HG03432 (cell line): ENCODE results near the gene DTD2.
"Not testable (repeated sequence)": the region's sequence is repeated elsewhere in the genome, so short reads cannot be mapped to it uniquely, and the experiment has no call there.

ENCODE experiments used
- ATAC-seq: cut with Tn5 transposase; IDR thresholded peaks from one replicate; pipeline ENCODE4 v1.9.1; 2021; ENCODE audit warnings: mild to moderate bottlenecking, moderate library complexity; ENCODE audit not compliant: unreplicated experiment

The DTD2 gene

DNA sequence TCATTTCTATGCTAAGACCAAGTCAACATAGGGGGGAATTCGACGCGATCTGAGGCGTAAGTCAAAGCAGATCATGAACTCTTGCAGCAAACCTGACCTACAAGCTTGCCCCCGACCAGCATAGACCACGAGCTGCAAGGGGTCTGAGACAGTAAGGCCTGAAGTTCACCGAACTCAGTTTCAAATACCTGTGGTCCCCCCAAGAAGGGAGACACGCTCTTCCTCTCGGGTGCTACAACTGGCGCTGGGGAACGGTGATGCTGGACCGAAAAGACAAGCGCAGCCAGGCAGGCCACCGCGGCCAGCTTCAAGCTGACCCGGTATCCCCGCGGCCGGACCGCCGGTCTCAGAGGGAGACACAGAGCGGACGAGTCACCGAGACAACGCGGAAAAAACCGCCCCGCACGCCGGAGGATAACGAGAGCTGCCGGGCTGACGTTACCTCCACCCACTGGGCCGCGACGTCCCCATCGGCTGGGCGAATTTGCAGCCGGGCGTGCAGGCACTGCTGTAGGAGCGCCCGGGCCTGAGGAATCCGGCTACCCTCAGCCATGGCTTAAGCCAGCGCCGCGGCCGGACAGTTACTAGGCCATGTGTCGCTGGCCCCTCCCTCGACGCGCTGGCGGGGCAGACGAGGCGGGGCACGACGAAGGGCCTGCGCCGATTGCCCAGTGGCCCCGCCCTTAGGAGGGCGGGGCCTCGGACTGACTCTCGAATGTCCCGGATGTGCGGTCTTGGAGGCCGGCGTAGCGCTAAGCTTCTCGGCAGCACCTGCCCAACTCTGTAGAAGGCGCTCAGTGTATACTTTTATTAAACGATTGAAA lies at the start of gene DTD2:
Gene DTD2, minus strand, starts transcription at position 666 of the 824 bp plus-strand sequence. Its CDS starts 113 bp downstream, at position 553.
- peak; percentile 99 for ATAC-seq

DNA sequence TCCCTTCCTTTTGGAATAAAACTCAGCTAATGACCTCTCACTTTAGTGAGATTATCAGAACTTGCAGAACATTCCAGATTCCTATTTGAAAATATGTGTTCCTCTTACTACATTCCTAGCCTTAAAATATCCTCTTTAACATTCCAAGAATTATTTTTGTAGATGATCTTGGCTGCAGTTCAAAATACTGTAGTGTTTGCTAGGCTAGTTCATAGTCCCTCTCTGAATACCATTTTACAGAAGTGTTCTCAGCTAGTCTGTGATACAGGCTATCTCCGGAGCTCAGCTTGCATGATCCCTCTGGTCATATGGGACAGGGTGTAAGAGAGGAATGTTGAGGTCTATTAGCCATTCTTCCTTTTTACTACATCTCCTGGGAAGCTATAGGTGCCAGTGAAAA lies 48.1 kb upstream of the DTD2 start:
- no peak for ATAC-seq

DNA sequence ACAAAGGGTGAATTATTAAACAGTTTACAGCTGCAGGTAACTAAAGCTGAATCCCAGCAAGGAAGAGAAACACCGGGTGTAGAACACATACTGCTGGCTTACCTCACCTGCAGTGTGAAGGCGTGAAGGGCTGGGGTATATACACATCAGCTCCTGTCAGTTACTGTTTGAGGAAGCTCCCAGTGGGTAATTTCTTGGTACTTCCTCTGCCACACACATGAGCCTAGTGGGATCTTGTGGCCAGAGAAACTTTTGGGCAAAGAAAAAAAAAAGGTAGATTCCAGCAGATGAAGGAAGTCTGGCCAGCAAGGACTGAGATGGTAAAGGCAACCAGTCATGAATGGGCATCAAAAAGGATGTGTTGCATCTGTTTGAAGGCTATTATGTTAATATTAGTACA lies 44.6 kb upstream of the DTD2 start:
- ATAC-seq, result no peak

DNA sequence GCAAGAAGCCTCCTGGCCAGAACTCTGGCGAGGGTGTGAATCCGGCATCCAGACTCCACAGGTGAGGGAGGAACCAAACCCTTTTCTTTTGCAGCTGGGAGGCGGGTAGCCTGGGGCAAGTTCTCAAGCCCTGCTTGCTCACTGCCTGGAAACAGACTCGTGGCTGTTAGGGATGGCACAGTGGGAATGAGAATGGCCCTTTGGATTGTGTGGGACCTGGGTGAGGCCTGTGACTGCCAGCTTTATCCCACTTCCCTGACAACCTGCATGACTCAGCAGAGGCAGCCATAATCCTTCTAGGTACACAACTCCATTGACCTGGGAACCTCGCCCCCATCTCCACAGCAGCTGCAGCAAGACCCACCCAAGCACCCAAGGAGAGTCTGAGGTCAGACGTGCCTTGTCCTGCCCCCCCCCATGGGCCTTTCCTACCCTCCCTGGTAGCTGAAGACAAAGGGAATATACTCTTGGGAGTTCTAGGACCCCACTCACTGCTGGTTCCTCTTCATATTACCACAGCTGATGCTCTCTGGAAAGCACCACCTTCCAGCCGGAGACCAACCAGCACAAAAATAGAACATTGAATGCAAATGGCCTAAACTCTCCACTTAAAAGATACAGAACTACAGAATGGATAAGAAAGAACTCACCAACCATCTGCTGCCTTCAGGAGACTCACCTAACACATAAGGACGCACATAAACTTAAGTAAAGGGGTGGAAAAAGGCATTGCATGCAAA lies 35.6 kb upstream of the DTD2 start:
- ATAC-seq, result no peak

DNA sequence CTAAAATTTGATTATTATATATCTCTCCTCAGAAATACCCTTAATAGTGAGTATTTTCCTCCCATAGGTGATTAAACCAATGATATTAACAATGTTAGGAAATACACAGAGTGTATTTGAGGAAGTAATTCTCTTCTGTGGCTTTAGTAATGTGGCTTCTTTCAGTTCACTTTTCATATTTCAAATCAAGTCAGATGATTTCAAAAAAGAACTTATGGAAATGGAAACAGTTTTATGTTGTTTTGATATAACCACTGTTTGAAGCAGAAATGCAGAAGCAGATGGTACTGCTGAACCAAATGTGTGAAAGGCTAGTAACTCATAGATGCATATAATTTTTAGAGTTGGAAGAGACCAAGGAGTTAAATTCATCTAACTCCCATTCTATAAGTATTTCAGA lies 32.4 kb upstream of the DTD2 start:
- ATAC-seq, result peak; percentile 55

DNA sequence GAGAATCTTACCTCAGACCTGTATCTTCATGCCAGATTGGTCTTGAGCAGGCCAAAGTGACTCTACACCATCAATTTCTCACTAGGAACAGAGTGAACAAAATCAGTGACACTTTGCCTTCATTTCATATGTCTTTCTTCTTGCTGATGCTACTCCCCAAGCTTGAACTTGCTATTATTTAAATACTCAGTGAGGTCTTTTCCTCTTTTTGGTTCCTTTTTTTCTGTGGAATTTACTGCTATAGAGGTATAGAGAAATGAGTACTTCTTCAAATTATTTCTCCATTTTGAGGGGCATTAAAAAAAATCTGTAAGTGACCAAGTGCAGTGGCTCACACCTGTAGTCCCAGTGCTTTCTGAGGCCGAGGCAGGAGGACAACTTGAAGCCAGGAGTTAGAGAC lies 30.6 kb upstream of the DTD2 start, which contains the start of gene GPR33:
Gene GPR33, minus strand, starts transcription at position 154 of the 400 bp plus-strand sequence. CDS start 4,074 bp downstream, outside the sequence.
- ATAC-seq, result no peak

DNA sequence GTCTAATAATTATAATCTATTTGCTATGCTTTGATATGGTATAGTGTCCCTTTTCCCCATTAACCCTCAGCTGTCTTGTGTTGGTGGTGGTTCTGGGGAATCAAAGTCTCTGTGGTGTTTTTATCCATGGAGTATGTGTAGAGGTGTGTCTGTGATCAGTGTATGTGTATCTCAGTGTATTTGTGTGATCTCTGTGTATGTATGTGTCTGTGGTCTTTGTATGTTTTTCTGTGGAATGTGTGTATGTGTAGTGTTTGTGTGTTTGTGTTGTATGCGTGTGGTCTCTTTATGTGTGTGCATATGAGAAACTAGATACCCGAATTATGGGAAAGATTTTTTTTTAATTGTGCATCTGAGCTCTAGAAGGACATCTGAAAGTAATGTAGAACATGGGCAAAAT lies 29.5 kb upstream of the DTD2 start:
- no peak for ATAC-seq

DNA sequence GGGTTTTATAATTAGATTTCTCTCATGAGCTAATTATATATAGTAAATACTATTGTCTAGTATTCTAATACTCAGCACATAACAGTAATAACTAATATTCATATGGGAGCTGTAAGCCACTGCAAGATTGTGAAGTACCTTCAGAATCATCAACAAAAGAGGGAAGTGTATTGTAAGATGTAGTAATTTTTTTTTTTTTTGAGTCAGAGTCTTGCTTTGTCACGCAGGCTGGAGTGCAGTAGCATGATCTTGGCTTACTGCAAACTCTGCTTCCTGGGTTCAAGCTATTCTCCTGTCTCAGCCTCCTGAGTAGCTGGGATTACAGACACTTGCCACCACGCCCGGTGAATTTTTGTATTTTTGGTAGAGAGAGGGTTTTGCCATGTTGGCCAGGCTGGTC lies 27.4 kb upstream of the DTD2 start:
- no peak for ATAC-seq

DNA sequence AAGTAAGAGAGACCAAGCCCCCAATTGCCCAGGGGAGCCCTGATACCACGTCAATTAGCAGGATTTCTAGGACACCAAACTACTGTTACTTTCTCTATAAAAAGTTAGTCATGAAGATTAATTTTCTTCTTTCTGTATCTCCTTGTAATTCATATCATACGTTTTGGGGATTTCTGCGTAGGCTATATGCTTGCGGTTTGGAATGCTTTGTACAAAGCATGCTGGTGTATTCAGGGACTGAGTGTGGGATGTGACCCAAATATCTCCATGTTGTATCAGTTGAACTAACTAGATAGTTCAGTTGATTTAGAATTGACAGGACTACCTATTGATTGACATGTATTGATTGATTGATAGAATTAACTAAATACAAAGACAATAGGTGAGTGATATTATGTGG lies 22.9 kb upstream of the DTD2 start:
- ATAC-seq, result no peak

DNA sequence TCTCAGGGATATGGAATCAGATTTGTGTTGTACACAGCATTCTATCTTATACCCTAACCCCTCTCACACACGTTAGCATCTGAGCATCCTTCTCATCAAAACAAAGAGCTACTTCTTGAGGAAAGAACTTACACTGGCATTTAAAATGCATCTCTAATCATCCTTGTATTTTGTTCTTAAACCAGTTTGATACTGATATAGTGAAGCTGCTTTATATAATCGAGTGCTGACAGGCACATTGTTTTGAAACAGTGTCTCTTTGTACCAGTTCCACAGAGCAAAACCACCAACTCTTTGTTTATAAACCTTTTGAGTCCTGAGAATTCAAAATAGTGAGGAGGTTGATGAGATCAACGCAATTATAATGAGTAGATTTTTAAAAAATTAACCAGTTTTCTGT lies 21.7 kb upstream of the DTD2 start:
- ATAC-seq, result no peak

DNA sequence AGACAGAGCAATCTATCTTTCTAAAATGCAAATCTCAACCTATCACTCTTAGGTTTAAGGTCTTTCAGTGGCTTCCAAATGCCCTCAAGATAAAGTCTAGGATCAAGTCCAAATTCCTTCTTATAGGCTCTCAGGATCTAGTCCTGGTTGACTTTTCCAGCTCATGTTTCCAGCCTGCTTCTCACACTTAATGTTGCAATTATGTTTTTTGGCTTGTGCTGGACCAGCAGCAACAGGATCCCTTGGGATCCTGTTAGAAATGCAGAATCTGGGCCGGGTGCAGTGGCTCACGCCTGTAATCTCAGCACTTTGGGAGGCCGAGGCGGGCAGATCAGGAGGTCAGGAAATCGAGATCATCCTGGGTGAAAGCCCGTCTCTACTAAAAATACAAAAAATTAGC lies 19.9 kb upstream of the DTD2 start:
- no peak for ATAC-seq

DNA sequence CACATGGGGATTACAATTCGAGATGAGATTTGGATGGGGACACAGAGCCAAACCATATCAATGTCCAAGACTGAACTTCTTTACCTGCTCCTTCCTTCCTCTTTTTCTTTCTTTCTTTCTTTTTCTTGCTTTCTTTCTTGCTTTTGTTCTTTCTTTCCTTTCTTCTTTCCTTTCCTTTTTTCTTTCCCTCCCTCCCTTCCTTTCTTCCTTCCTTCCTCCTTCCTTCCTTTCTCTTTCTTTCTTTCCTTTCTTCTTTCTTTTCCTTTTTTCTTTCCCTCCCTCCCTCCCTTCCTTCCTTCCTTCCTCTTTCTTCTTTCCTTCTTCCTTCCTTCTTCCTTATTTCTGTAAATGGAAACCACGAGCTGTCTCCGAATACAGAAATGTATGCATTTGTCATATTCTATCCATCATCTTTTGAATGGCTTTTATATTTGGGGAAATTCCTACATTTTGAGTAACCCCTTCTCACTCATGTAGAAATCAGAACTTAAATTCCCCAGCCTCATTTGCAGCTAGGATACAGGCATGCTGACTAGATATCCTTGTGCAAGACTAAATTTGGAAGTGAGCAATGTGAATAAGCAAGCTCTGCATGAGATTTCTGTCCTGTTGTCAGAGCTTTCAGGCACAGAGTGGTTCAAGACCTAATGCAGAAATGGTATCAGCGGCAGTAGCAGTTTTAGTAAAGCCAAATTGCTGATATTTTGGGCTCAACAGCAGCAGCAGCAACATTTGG lies 19.0 kb upstream of the DTD2 start:
- no peak for ATAC-seq

DNA sequence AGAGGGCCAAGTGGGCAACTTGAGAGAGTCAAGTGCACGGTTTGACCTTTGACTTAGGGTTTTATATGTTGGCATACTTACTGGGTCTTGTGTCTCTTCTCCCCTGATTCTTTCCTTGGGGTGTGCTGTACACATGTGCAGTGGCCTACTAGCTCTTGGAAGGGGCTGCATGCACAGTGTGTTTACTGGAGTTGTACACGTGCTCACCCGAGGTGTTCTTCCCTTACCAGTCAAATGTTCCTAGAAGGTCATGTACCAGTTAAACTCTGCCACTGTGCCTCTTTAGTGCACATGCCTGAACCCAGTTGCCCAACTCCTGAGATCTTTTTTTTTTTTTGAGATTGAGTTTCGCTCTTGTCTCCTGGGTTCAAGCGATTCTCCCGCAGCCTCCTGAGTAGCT lies 9.2 kb upstream of the DTD2 start:
- no peak for ATAC-seq

DNA sequence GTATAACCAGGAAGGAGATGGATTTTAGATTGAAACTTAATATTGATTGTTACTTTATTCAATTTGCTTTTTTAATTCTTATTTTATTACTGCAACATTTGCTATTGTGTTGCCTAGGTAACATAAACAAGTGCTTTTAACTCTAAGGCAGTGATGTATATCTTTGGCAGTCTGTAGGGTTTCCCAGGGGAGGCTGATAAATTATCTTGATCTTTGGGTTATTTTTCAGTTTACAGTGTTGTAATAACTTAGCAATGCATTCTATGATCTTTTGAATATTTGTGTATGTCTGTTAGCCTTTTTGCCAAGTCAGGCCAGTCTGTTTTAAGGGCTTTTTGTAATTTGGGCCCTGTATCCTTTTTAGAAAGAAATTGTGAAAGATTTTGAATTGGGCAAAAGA lies 7.8 kb upstream of the DTD2 start:
- ATAC-seq, result no peak

DNA sequence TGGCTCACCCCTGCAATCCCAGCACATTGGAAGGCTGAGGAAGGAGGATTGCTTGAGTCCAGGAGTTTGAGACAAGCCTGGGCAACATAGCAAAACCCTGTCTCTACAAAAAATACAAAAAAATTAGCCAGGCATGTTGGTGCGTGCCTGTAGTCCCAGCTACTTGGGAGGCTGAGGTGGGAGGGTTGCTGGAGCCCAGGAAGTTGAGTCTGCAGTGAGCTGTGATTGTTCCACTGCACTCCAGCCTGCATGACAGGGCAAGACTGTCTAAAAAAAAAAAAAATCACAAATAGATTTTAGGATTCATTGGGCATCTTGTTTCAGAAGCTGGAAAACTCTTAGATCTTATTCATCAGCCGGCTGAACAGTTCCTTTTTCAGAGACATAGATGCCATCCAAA lies 5.1 kb upstream of the DTD2 start:
- not testable (repeated sequence) for ATAC-seq

DNA sequence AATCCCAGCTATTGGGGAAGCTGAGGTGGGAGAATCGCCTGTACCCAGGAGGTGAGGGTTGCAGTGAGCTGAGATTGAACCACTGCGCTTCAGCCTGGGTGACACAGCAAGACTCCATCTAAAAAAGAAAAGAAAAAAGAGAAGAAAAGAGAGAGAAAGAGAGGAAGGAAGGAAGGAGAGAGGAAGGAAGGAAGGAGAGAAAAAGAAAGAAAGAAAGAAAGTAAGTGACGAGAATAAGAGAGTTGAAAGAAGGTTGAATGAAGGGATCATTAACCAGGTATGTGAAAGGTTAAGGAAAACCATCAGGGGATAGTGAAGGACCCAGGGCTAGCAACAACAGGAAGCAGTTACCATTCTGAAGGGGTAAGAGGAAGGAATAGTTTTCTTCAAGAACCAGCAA lies 4.2 kb upstream of the DTD2 start:
- no peak for ATAC-seq

DNA sequence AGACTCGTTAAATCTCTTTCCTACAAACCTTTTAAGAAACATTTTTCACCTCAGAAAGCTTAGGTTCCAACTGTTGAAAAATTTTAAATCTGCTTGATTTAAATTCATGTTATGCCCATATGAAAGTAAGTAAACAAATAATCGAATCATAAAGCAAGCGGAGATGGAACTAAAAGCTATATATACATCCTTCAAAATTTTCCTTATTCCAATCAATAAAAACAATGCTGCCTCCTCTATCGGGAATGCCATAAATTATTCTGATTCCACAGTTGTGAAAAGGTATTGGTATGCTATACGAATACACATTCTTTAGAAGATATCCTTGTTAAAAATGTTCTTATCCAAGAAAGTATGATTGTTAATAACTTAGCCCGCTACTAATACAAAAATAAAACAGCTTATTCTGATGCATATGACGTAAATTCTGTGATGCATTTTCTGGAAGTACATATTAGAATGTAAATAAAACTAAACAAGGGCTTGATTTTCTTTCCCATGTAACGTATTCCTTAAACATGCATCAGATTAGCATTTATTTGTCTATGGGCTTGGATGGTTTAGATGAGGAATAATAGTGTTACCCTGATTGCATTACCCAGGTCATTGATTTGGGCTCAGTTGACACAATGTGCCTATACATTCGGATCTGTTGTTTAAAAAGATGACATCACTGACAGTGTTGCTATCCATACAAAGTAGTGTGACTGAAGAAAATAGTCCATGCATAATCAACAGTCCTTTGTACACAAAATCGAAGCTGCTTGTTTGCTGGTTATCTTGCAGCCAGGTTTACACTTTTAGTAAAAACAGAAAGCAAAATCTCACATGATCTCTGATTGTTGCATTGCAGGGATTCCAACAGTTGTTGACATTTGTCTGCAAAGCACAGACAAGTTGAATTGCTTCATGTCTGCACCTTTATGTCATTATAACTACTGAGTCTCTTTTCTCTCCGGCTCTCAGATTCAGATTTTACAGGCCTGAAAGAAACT lies 656 bp upstream of the DTD2 start:
- peak; percentile 0 for ATAC-seq

DNA sequence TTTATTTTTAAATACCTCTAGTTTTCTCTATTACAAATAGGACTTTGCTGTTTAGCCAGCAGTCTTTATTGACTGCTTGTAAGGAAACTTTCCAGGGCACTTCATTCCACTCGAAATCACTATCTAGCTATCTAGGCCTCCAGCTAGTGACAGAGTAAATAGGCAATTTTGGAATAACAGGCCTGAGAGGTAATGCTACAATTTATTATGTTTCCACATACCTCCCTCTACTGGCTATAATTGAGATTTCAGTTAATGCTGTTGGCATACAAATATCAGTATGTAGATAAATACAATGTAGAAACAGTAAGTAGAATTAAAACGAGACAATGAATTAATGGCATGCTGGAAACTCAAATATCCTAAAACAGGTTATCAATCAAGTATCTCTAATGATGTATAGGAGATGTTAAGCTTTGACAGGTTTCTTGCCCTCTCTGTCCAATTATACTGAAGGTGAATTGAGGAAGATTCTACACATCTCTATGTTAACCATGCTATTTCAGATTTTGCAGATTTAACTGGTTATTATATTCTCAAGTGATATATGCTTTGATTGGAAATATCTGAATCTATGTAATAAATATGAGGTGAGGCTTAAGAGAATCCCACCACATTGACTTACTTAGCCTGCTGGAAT lies 7.2 kb downstream of the DTD2 start:
- no peak for ATAC-seq

DNA sequence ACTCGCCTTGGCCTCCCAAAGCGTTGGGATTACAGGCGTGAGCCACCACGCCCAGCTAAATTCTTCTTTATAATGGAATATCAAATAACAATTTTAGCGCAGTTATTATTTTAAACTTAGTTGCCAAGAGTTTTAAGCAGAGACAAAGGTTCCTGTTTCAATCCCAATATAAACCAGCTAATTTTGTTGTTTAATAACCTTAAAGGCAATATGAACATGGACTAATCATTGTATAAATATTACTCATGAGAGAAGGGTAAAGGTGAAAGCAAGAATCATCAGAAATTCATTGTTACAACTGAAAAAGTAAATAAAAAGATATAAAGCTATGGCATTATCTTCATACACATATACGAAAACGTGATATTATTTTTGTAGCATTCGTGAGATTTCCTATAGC lies 8.2 kb downstream of the DTD2 start:
- ATAC-seq, result no peak

DNA sequence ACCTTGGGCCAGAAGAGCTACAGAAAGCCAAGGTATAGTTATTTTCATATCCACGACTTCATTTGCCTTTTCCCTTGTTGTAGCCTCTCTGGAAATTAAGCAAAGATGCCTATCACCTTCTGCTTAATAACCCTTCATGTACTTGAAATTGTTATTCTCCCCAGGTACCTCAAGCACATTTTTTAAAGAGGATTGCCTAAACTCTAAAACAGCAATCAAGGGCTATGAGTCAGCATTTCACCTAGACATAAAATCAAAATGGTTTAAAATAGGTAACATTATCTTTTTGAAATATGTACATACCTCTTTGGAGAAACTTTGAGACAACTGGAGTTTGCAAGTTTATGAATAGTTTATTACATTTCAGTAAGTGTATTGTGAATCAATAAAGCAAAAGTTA lies 11.6 kb downstream of the DTD2 start:
- ATAC-seq, result no peak
